Neural cell (in vitro differentiated cells): ENCODE data around the gene TMEM151A. TPM values are rescaled to one million over a fixed set of nuclear protein-coding genes. Genes with fewer than 3 reads are reported as not detected.
"Not testable (repeated sequence)": the region's sequence is repeated elsewhere in the genome, so short reads cannot be mapped to it uniquely, and the experiment has no call there.

ENCODE experiments used
- H2AFZ ChIP-seq: fragments of 200-600, 300-800 bp; sonication (generic), shearing (Covaris generic); 2 replicates; pipeline ENCODE4 v1.6.0; 2014; ENCODE audit warnings: low read depth, mild to moderate bottlenecking, antibody characterized with exemption, low read length, moderate library complexity
- H3F3A ChIP-seq: fragments of 200-600 bp; shearing (Covaris generic); 2 replicates; pipeline ENCODE4 v1.6.1; 2016; ENCODE audit warnings: mild to moderate bottlenecking, moderate library complexity, mixed read lengths, antibody characterized with exemption, low read length; ENCODE audit not compliant: insufficient read depth, poor library complexity, severe bottlenecking
- H3K27ac ChIP-seq: fragments of 200-600, 300-800 bp; sonication (generic), shearing (Covaris generic); 2 replicates; pipeline ENCODE4 v1.5.1; 2014; ENCODE audit warnings: mild to moderate bottlenecking, low read length, moderate library complexity
- H3K27me3 ChIP-seq: fragments of 300-800, 200-600 bp; sonication (generic), shearing (Covaris generic); 2 replicates; pipeline ENCODE4 v1.6.0; 2014; ENCODE audit warnings: mild to moderate bottlenecking, low read depth, low read length, moderate library complexity; ENCODE audit not compliant: insufficient read depth
- H3K36me3 ChIP-seq: fragments of 300-800, 200-600 bp; sonication (generic), shearing (Covaris generic); 2 replicates; pipeline ENCODE4 v1.5.1; 2014; ENCODE audit warnings: mild to moderate bottlenecking, antibody characterized with exemption, low read length, moderate library complexity; ENCODE audit not compliant: insufficient read depth
- H3K4me2 ChIP-seq: fragments of 300-800, 200-600 bp; sonication (generic), shearing (Covaris generic); 2 replicates; pipeline ENCODE4 v1.6.0; 2014; ENCODE audit warnings: mild to moderate bottlenecking, low read length
- H3K4me3 ChIP-seq: fragments of 300-800, 200-600 bp; sonication (generic), shearing (Covaris generic); 2 replicates; pipeline ENCODE4 v1.5.1; 2014; ENCODE audit warnings: mild to moderate bottlenecking, low read length, moderate library complexity
- H3K79me2 ChIP-seq: fragments of 200-600 bp; shearing (Covaris generic); replicated peaks from 2 replicates; pipeline ENCODE4 v1.6.0; 2014; ENCODE audit warnings: mild to moderate bottlenecking, low read length, moderate library complexity; ENCODE audit not compliant: insufficient read depth
- H3K9ac ChIP-seq: fragments of 300-800, 200-600 bp; sonication (generic), shearing (Covaris generic); 2 replicates; pipeline ENCODE4 v1.6.1; 2016; ENCODE audit warnings: mild to moderate bottlenecking, low read length, mixed read lengths
- H3K9me2 ChIP-seq: fragments of 200-600 bp; shearing (Covaris generic); 2 replicates; pipeline ENCODE4 v1.6.1; 2016; ENCODE audit warnings: mild to moderate bottlenecking, low read length, mixed read lengths; ENCODE audit not compliant: insufficient read depth
- H3K9me3 ChIP-seq: fragments of 200-600, 300-800 bp; sonication (generic), shearing (Covaris generic); 2 replicates; pipeline ENCODE4 v1.6.1; 2016; ENCODE audit warnings: mild to moderate bottlenecking, mixed run types, low read length, moderate library complexity, mixed read lengths
- H4K20me1 ChIP-seq: fragments of 200-600 bp; shearing (Covaris generic); 2 replicates; pipeline ENCODE4 v1.6.1; 2016; ENCODE audit warnings: mild to moderate bottlenecking, mixed run types; ENCODE audit not compliant: insufficient read depth
- CTCF ChIP-seq: fragments of 450-650 bp; IDR thresholded peaks from 2 replicates; pipeline ENCODE4 v1.5.1; 2014; ENCODE audit warnings: antibody characterized with exemption, mild to moderate bottlenecking, moderate library complexity; ENCODE audit not compliant: poor library complexity, severe bottlenecking
- EP300 ChIP-seq: fragments of 450-650 bp; conservative IDR thresholded peaks from 2 replicates; pipeline ENCODE4 v1.6.1; 2014; ENCODE audit warnings: antibody characterized with exemption, mild to moderate bottlenecking, moderate library complexity; ENCODE audit not compliant: poor library complexity, severe bottlenecking
- EZH2 ChIP-seq: fragments of 200-600, 300-800 bp; shearing (Covaris generic), sonication (generic); IDR thresholded peaks from 2 replicates; pipeline ENCODE4 v1.6.1; 2014; ENCODE audit warnings: antibody characterized with exemption, low read length, borderline replicate concordance, mild to moderate bottlenecking; ENCODE audit not compliant: insufficient read depth, poor library complexity, severe bottlenecking
- MXI1 ChIP-seq: fragments of 450-650 bp; conservative IDR thresholded peaks from 2 replicates; pipeline ENCODE4 v1.6.1; 2014; ENCODE audit warnings: antibody characterized with exemption, mild to moderate bottlenecking; ENCODE audit not compliant: poor library complexity, severe bottlenecking
- POLR2AphosphoS5 ChIP-seq: IDR thresholded peaks from 2 replicates; pipeline ENCODE4 v1.6.1; 2012
- RAD21 ChIP-seq: fragments of 450-650 bp; conservative IDR thresholded peaks from 2 replicates; pipeline ENCODE4 v1.6.1; 2014; ENCODE audit warnings: antibody characterized with exemption, mild to moderate bottlenecking, moderate library complexity
- REST ChIP-seq: IDR thresholded peaks from 2 replicates; pipeline ENCODE4 v1.6.1; 2012; ENCODE audit warnings: borderline replicate concordance
- SMC3 ChIP-seq: fragments of 450-650 bp; conservative IDR thresholded peaks from 2 replicates; pipeline ENCODE4 v1.6.1; 2014; ENCODE audit warnings: antibody characterized with exemption, mild to moderate bottlenecking, moderate library complexity; ENCODE audit not compliant: poor library complexity
- TAF1 ChIP-seq: IDR thresholded peaks from 2 replicates; pipeline ENCODE4 v1.6.1; 2012; ENCODE audit warnings: low read depth
- polyA plus RNA-seq: library from polyadenylated mRNA; depleted of rRNA; stranded (reverse); fragments of >200 nt; gene quantifications from 2 replicates; pipeline ENCODE4 v1.2.3, GENCODE V29; 2014

Gene TMEM151A
- polyA plus RNA-seq, 1 donor from 2014 or later, result 5.3 TPM

- H3K27me3 ChIP-seq, result peaks cover 11% of the 10 kb centered on the region
- H3K4me2 ChIP-seq, result no peak overlapping the region
- H3K9me3 ChIP-seq, result no peaks in the 10 kb centered on the region
- H3K9me2 ChIP-seq, result no peaks in the 10 kb centered on the region
- H4K20me1 ChIP-seq, result no peaks in the 10 kb centered on the region
- no peaks in the 10 kb centered on the region for H3K79me2 ChIP-seq
- H3K27ac ChIP-seq, result no peak overlapping the region
- TF ChIP-seq EP300 (no peak), EZH2 (no peak), SMC3 (no peak), POLR2AphosphoS5 (no peak), MXI1 (no peak), RAD21 (no peak), TAF1 (no peak), CTCF (no peak)
- no peaks in the 10 kb centered on the region for H3K36me3 ChIP-seq
- H3K4me3 ChIP-seq, result no peak overlapping the region
- no peak overlapping the region for H3K9ac ChIP-seq
- H2AFZ ChIP-seq, result no peak overlapping the region
- H3F3A ChIP-seq, result no peaks in the 10 kb centered on the region
These were observed 17.8 kb downstream of the TMEM151A start for GRCh38 chr11:66309475-66309874.

- Histone ChIP-seq H3K9me3 (no peaks in the 10 kb centered on the region), H3K27ac (no peak overlapping the region), H3K36me3 (no peaks in the 10 kb centered on the region), H3K79me2 (no peaks in the 10 kb centered on the region), H3K9me2 (no peaks in the 10 kb centered on the region), H3K4me2 (no peak overlapping the region), H3K9ac (no peak overlapping the region), H2AFZ (no peak overlapping the region), H3F3A (no peaks in the 10 kb centered on the region), H4K20me1 (no peaks in the 10 kb centered on the region), H3K27me3 (peaks cover 11% of the 10 kb centered on the region), H3K4me3 (no peak overlapping the region)
- TF ChIP-seq MXI1 (no peak), TAF1 (no peak), SMC3 (no peak), EZH2 (no peak), REST (no peak), EP300 (no peak), RAD21 (no peak), POLR2AphosphoS5 (no peak)
These were observed 18.6 kb downstream of the TMEM151A start for GRCh38 chr11:66310324-66310723.

- not testable (repeated sequence) for H3K36me3 ChIP-seq, H3K27ac ChIP-seq, H3K79me2 ChIP-seq, H3K9me2 ChIP-seq, H3K4me3 ChIP-seq, H4K20me1 ChIP-seq, H3K9ac ChIP-seq, H3K9me3 ChIP-seq, H3F3A ChIP-seq, H2AFZ ChIP-seq, H3K4me2 ChIP-seq
- H3K27me3 ChIP-seq, result peaks cover 11% of the 10 kb centered on the region
These were observed 19.2 kb downstream of the TMEM151A start for GRCh38 chr11:66310803-66311440.
